Stimulated activated naive B cell treated with anti-CD40 and anti-IgM and Interleukin-4, amounts not matched to agents 10 μg/mL and 1 μg/mL and 100 μg/mL, for 72 hours (primary cell): ENCODE measurements around the gene IFI27L2.

Experiments used
- ATAC-seq, 2 donors: fragments of 150-1000 bp; cut with Tn5 transposase; replicated peaks; 2 replicates each; pipeline ENCODE4 v1.10.0; 2021; ENCODE audit warnings: moderate library complexity in 1 of 2
- DNase-seq: peaks from one replicate; pipeline ENCODE4 v3.0.0; 2021
- H3K27ac Mint-ChIP-seq: one replicate; pipeline ENCODE4 v1.8.0; 2022; ENCODE audit warnings: mild to moderate bottlenecking, mixed read lengths
- H3K27me3 Mint-ChIP-seq, 2 donors: one replicate each; pipeline ENCODE4 v1.8.0; 2022; ENCODE audit warnings: mixed read lengths in 2 of 2
- H3K36me3 Mint-ChIP-seq, 2 donors: one replicate each; pipeline ENCODE4 v1.8.0; 2022; ENCODE audit warnings: mixed read lengths in 2 of 2, mild to moderate bottlenecking in 1 of 2
- H3K4me1 Mint-ChIP-seq, 2 donors: one replicate each; pipeline ENCODE4 v1.8.0; 2022; ENCODE audit warnings: mixed read lengths in 2 of 2, mild to moderate bottlenecking in 1 of 2
- H3K4me3 Mint-ChIP-seq, 2 donors: one replicate each; pipeline ENCODE4 v1.8.0; 2022; ENCODE audit warnings: mild to moderate bottlenecking in 2 of 2, mixed read lengths in 2 of 2, moderate library complexity in 1 of 2
- H3K9me3 Mint-ChIP-seq, 2 donors: one replicate each; pipeline ENCODE4 v1.8.0; 2022; ENCODE audit warnings: mixed read lengths in 2 of 2, mild to moderate bottlenecking in 1 of 2

The IFI27L2 gene

DNA sequence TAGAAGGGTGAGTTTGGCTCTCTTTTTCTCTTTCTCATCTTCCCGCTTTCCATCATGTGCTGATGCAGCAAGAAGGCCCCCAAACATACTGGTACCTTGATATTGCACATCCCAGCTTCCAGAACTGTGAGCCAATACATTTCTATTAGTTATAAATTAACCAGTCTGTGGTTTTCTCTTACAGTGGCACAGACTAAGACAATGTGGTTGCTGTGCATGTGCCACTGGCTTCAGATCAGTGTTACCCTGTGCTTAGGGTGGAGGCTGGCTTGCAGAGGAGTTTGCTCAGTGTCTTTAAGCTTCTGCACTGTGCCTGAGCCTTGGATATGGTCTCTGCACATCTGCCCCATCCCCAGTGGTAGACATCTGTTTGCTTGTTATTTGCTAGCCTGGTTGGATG is 5.5 kb downstream of the IFI27L2 start:
- H3K4me1 Mint-ChIP-seq, result peaks cover 5 to 12% of the 10 kb centered on the region in 2 donors
- H3K27me3 Mint-ChIP-seq, result peaks cover 14 to 29% of the 10 kb centered on the region in 2 donors
- H3K27ac Mint-ChIP-seq, result no peak overlapping the region
- H3K36me3 Mint-ChIP-seq, result peaks cover 23 to 28% of the 10 kb centered on the region in 2 donors
- ATAC-seq, result peak in 1 of 2 donors; percentile 33
- H3K4me3 Mint-ChIP-seq, result no peak overlapping the region
- peaks cover 14 to 19% of the 10 kb centered on the region in 2 donors for H3K9me3 Mint-ChIP-seq
- DNase-seq, result no peak

DNA sequence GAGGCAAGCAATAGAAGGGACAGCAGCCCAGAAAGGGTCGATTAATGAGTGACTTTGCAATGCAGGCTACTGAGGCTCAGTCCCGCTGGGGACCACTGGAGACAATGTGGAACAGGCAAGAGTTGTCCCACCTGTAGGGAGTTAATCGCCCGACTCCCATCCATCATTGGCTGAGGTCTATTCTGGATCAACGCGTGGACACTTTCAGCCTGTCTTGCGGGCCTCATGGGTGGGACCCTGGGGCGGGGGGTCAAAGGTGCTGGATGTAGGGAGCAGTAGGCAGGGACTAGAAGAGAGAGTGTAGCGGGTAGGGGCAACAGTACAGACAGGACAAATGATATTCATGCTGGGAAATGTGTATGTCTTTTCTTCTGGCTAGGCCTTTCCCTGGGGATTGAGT is 6.1 kb downstream of the IFI27L2 start:
- no peak overlapping the region for H3K27ac Mint-ChIP-seq
- H3K27me3 Mint-ChIP-seq, result peaks cover 14 to 29% of the 10 kb centered on the region in 2 donors
- H3K9me3 Mint-ChIP-seq, result peaks cover 14 to 19% of the 10 kb centered on the region in 2 donors
- peaks cover 23 to 28% of the 10 kb centered on the region in 2 donors for H3K36me3 Mint-ChIP-seq
- no peak for DNase-seq
- ATAC-seq, result no peak
- H3K4me3 Mint-ChIP-seq, result no peak overlapping the region
- peaks cover 0 to 6% of the 10 kb centered on the region in 2 donors for H3K4me1 Mint-ChIP-seq

DNA sequence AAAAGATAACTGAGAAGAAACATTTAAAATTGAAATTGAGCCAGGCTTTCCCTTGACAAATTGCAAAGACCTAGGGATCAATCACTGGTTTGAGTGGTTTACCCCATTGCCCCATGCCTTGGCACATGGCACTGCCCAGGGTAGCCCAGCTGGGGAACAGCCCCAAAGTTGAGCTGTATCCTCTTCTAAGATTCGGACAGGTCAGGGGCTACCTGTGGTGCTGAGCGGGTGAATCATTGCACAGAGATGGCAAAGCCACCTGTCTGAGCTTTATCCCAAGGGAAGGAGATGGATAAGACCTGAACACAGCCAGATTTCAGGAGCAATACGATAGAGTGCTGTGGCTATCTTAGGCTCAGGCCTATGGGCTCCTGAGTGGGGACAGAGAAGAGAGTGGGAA is 7.0 kb downstream of the IFI27L2 start:
- peaks cover 14 to 19% of the 10 kb centered on the region in 2 donors for H3K9me3 Mint-ChIP-seq
- H3K27ac Mint-ChIP-seq, result no peak overlapping the region
- H3K4me1 Mint-ChIP-seq, result peaks cover 0 to 5% of the 10 kb centered on the region in 2 donors
- no peak for DNase-seq
- no peak for ATAC-seq
- peaks cover 19 to 37% of the 10 kb centered on the region in 2 donors for H3K27me3 Mint-ChIP-seq
- H3K36me3 Mint-ChIP-seq, result peaks cover 23 to 28% of the 10 kb centered on the region in 2 donors
- H3K4me3 Mint-ChIP-seq, result no peak overlapping the region

DNA sequence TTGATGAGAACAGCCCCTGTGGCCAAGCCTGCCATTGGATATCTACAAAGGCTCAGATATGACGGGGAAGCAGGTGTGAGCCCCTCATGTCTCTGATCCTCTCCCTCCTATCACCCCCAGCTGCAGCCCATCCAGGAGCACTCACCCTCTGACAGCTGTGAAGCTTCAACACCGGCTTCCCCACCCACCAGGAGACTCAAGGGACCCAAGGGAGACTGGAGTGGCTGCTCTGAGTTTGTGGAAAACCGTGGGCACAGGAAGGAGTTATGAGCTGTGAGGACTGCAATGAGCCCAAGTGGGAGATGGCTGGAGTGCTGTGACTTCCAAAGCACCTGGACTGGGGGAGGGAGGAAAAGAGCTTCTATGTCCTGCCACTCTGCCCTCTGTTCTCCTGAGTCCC is 7.9 kb downstream of the IFI27L2 start:
- ATAC-seq, result no peak
- no peak for DNase-seq

GRCh38 chr14:94120667-94121340 is 8.6 kb downstream of the IFI27L2 start:
- no peak overlapping the region for H3K27ac Mint-ChIP-seq
- peaks cover 15 to 18% of the 10 kb centered on the region in 2 donors for H3K36me3 Mint-ChIP-seq
- H3K9me3 Mint-ChIP-seq, result peaks cover 14 to 19% of the 10 kb centered on the region in 2 donors
- DNase-seq (no peak), ATAC-seq (no peak)
- peaks cover 0 to 5% of the 10 kb centered on the region in 2 donors for H3K4me1 Mint-ChIP-seq
- H3K27me3 Mint-ChIP-seq, result peaks cover 33 to 53% of the 10 kb centered on the region in 2 donors
- H3K4me3 Mint-ChIP-seq, result no peak overlapping the region

More for the DNA sequence above, 7.9 kb downstream of the IFI27L2 start:
- H3K4me3 Mint-ChIP-seq, result no peak overlapping the region
- peaks cover 17 to 20% of the 10 kb centered on the region in 2 donors for H3K36me3 Mint-ChIP-seq
- H3K27me3 Mint-ChIP-seq, result peaks cover 26 to 46% of the 10 kb centered on the region in 2 donors
- peaks cover 0 to 5% of the 10 kb centered on the region in 2 donors for H3K4me1 Mint-ChIP-seq
- H3K9me3 Mint-ChIP-seq, result peaks cover 14 to 19% of the 10 kb centered on the region in 2 donors
- H3K27ac Mint-ChIP-seq, result no peak overlapping the region

GRCh38 chr14:94119071-94119470 is 10.3 kb downstream of the IFI27L2 start:
- ATAC-seq, result no peak
- H3K27me3 Mint-ChIP-seq, result peaks cover 44 to 71% of the 10 kb centered on the region in 2 donors

DNA sequence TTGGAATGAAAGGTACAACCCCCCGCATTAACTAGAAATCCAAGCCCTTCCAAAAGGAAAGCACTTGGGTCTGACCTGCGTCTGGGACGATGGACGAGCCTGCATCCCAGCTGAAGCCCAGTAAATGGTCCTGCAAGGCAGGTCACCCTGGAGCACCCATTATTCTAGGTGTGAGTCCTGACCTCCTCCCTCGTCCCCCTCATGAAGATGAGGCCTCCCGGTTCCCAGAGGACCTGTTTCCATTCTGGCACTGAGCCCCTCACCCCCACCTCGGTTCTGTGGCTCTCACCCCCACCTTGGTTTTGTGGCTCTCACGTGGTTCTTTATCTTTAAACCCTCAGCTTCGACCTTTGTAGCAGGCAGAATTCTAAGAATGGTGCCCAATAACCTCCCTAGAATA is 11.5 kb downstream of the IFI27L2 start:
- peaks cover 47 to 77% of the 10 kb centered on the region in 2 donors for H3K27me3 Mint-ChIP-seq
- H3K9me3 Mint-ChIP-seq, result peaks cover 14 to 19% of the 10 kb centered on the region in 2 donors
- no peak for DNase-seq
- no peak overlapping the region for H3K4me3 Mint-ChIP-seq
- no peak overlapping the region for H3K27ac Mint-ChIP-seq
- peaks cover 12 to 13% of the 10 kb centered on the region in 2 donors for H3K36me3 Mint-ChIP-seq
- ATAC-seq, result no peak
- no peaks in the 10 kb centered on the region for H3K4me1 Mint-ChIP-seq

More at GRCh38 chr14:94119071-94119470, 10.3 kb downstream of the IFI27L2 start:
- Mint-ChIP-seq H3K4me3 (no peak overlapping the region), H3K27ac (no peak overlapping the region), H3K9me3 (peaks cover 14 to 19% of the 10 kb centered on the region in 2 donors), H3K36me3 (peaks cover 12 to 18% of the 10 kb centered on the region in 2 donors), H3K4me1 (no peaks in the 10 kb centered on the region)
- DNase-seq, result no peak

GRCh38 chr14:94116701-94117100 is 12.7 kb downstream of the IFI27L2 start:
- Mint-ChIP-seq H3K4me1 (no peaks in the 10 kb centered on the region), H3K36me3 (peaks cover 7 to 10% of the 10 kb centered on the region in 2 donors), H3K9me3 (peaks cover 11 to 16% of the 10 kb centered on the region in 2 donors), H3K27ac (no peak overlapping the region), H3K27me3 (peaks cover 47 to 78% of the 10 kb centered on the region in 2 donors), H3K4me3 (no peak overlapping the region)
- ATAC-seq (no peak), DNase-seq (no peak)

DNA sequence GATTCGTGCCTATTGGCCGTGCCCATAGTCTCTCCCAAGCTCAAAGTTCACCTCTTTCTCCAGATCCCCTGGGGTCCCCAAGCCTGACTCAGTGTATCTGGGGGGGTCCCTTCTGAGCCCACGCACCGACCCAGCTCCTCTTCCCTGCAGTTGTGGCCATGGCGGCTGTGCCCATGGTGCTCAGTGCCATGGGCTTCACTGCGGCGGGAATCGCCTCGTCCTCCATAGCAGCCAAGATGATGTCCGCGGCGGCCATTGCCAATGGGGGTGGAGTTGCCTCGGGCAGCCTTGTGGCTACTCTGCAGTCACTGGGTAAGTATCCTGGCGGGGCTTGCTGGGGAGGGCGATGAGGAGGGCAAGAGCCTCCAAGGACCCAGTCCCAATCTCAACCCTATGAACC is 13.8 kb downstream of the IFI27L2 start:
- ATAC-seq (no peak), DNase-seq (no peak)
- H3K4me3 Mint-ChIP-seq, result no peak overlapping the region
- H3K9me3 Mint-ChIP-seq, result peaks cover 8 to 12% of the 10 kb centered on the region in 2 donors
- H3K36me3 Mint-ChIP-seq, result peaks cover 4 to 6% of the 10 kb centered on the region in 2 donors
- H3K27me3 Mint-ChIP-seq, result peaks cover 39 to 68% of the 10 kb centered on the region in 2 donors
- H3K4me1 Mint-ChIP-seq, result no peaks in the 10 kb centered on the region
- no peak overlapping the region for H3K27ac Mint-ChIP-seq

DNA sequence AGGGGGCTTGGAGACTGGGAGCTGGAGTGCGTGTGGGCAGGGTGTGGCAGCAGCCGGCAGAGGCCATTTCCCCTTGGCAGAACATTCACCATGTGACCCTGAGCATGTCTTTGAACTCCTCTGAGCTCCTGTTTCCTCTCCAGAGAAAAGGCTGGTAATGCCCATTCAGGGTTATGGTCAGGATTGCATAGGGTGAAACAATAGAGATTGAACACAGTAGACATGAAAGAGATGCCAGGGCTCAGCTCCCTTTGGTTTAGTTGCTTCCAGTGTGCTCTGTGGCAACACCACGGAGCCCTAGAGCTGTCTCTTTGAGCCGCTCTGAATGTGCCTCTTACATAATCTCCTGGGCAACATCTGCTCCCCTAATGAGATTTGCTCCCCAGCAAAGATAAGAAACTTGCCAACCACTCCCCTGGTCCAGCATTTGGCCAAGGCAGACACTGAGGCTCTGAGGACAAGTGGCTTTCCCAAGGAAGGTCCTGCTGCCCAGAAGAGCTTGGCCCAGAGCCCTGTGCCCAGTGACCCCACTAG is 14.3 kb downstream of the IFI27L2 start:
- ATAC-seq (no peak), DNase-seq (no peak)
- Mint-ChIP-seq H3K4me1 (no peaks in the 10 kb centered on the region), H3K36me3 (peaks cover 2 to 3% of the 10 kb centered on the region in 2 donors), H3K9me3 (peaks cover 5 to 9% of the 10 kb centered on the region in 2 donors), H3K27me3 (peaks cover 37 to 65% of the 10 kb centered on the region in 2 donors), H3K4me3 (no peak overlapping the region), H3K27ac (no peak overlapping the region)

DNA sequence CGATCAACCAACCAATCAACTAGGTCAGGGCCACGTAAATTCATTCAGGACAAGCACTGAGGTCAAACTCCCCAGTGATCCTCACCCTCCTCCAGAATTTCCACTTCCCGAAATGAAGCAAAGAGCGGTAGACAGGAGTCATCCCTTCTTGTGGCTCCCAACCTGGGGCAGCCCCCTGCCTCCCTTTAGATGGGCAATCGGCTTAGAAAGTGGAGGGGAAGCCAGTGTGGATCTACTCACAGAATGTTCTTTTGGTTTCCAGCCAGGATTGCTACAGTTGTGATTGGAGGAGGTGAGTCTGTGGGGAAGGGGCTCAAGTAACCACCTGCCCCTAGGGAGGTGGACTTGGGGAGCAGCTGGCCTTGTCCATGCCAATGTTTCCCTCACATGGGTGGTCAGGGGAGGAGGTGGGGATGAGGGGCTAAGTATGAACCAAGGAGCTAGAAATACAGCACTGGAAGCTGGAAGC is 14.8 kb downstream of the IFI27L2 start:
- no peak overlapping the region for H3K4me3 Mint-ChIP-seq
- H3K27ac Mint-ChIP-seq, result no peak overlapping the region
- H3K9me3 Mint-ChIP-seq, result peaks cover 3 to 4% of the 10 kb centered on the region in 2 donors
- ATAC-seq (no peak), DNase-seq (no peak)
- no peaks in the 10 kb centered on the region for H3K4me1 Mint-ChIP-seq
- H3K36me3 Mint-ChIP-seq, result peaks cover 2 to 3% of the 10 kb centered on the region in 2 donors
- H3K27me3 Mint-ChIP-seq, result peaks cover 36 to 64% of the 10 kb centered on the region in 2 donors

DNA sequence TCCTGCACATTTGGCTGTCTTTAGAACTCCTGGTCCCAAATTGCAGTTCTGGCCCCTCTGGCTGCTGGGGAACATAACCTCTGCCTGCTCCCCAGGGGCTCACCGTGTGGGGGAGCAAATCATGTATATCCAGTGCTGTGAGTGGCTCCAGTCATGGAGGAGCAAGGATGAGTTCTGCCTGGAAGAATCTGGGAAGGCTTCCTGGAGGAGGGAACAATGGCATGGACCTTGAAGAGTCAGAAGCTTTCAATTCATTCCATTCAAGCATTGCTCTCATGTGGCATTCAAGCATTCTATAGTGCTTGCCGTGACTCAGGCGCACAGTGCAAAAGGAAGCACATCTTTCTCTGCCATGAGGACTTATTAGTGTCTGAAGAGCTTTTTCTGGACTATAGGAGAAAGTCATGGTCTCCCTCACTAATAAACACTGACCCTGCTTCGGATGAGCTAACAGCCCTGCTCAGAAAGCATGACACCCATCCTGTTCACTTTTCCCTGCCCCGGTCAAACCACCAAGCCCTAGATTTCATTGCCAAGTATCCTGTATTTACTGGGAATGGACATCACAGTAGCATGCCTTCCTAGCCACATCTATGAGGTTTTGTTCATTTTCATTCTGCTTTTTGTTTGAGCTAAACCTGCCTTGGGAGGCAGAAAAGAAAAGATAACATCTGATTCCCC is 15.4 kb downstream of the IFI27L2 start:
- H3K36me3 Mint-ChIP-seq, result no peaks in the 10 kb centered on the region
- H3K9me3 Mint-ChIP-seq, result no peaks in the 10 kb centered on the region
- DNase-seq, result no peak
- no peak for ATAC-seq
- H3K4me3 Mint-ChIP-seq, result no peak overlapping the region
- H3K4me1 Mint-ChIP-seq, result no peaks in the 10 kb centered on the region
- H3K27ac Mint-ChIP-seq, result no peak overlapping the region
- peaks cover 33 to 60% of the 10 kb centered on the region in 2 donors for H3K27me3 Mint-ChIP-seq

DNA sequence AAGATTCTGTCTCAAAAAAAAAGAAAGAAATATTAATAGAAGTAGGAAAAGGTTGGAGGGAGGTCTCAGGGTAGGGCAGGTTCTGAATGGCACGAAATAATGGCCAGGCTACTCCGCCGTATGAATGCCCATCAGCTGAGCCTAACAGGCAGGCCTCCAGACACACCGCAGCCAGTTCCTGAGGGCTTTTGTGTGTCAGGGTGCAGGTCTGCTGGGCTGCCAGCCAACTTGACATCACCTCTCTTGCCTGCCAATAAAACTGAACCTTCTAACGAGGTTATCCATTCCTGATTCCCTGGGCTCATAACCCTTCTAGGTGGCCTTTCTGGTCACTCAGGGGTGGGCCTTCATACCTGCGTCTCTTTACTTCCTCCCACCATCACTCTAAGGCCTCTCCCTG is 15.9 kb downstream of the IFI27L2 start:
- DNase-seq (no peak), ATAC-seq (no peak)
- peaks cover 33 to 60% of the 10 kb centered on the region in 2 donors for H3K27me3 Mint-ChIP-seq
- no peaks in the 10 kb centered on the region for H3K36me3 Mint-ChIP-seq
- no peaks in the 10 kb centered on the region for H3K4me1 Mint-ChIP-seq
- no peak overlapping the region for H3K27ac Mint-ChIP-seq
- H3K9me3 Mint-ChIP-seq, result no peaks in the 10 kb centered on the region
- no peak overlapping the region for H3K4me3 Mint-ChIP-seq

DNA sequence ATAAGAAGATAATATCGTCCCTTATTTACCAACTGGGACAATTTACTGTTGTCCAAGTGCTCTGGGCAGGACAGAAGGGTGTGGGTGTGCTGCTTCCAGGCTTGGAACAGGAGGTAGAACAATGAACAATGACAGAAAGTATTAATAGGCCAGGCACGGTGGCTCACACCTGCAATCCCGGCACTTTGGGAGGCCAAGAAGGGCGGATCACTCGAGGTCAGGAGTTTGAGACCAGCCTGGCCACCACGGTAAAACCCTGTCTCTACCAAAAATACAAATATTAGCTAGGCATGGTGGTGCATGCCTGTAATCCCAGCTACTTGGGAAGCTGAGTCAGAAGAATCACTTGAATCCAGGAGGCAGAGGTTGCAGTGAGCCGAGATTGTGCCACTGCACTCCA is 16.3 kb downstream of the IFI27L2 start:
- H3K27ac Mint-ChIP-seq, result no peak overlapping the region
- no peak overlapping the region for H3K4me3 Mint-ChIP-seq
- ATAC-seq (no peak), DNase-seq (no peak)
- H3K9me3 Mint-ChIP-seq, result no peaks in the 10 kb centered on the region
- peaks cover 33 to 58% of the 10 kb centered on the region in 2 donors for H3K27me3 Mint-ChIP-seq
- H3K4me1 Mint-ChIP-seq, result no peaks in the 10 kb centered on the region
- peaks cover 0 to under 1% of the 10 kb centered on the region in 2 donors for H3K36me3 Mint-ChIP-seq
